ENCODE results near the gene SRP19.

Gene SRP19

GRCh38 chr5:112918136-112918535 lies 57.0 kb downstream of the SRP19 start:
- H3K27ac ChIP-seq, result no peak overlapping the region
- TF ChIP-seq CTCF (conservative IDR thresholded peaks at IDR 0.05) (no peak), ZFX (IDR thresholded peaks at IDR 0.05) (no peak)

DNA sequence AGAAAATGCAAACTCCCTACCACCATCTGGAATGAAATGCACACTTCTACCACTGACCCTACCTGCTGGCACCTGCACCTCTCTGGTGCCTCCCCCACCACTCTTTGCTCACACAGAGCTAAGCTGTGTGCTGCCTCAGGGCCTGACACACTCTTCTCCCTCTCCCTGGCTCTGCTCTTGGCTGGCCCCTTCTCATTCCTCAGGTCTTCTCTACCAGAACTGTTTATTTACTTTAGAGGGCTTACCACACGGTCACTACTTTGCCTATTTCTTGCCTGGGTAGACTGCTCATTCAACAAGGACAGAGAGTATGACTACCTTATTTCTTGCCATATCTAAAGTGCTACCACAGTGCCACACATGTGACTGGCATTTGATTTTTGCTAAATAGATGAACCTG lies 57.6 kb downstream of the SRP19 start:
- TF ChIP-seq ZFX (IDR thresholded peaks at IDR 0.05), result no peak
- TF ChIP-seq CTCF (conservative IDR thresholded peaks at IDR 0.05), result no peak
- no peak overlapping the region for H3K27ac ChIP-seq
